HG02588 (cell line): ENCODE data around the gene ORM2.
"Not testable (repeated sequence)": the region's sequence is repeated elsewhere in the genome, so short reads cannot be mapped to it uniquely, and the experiment has no call there.

Experiments
- ATAC-seq: cut with Tn5 transposase; IDR thresholded peaks from one replicate; pipeline ENCODE4 v1.9.1; 2021; ENCODE audit warnings: mild to moderate bottlenecking, moderate library complexity; ENCODE audit not compliant: unreplicated experiment

ORM2 gene

DNA sequence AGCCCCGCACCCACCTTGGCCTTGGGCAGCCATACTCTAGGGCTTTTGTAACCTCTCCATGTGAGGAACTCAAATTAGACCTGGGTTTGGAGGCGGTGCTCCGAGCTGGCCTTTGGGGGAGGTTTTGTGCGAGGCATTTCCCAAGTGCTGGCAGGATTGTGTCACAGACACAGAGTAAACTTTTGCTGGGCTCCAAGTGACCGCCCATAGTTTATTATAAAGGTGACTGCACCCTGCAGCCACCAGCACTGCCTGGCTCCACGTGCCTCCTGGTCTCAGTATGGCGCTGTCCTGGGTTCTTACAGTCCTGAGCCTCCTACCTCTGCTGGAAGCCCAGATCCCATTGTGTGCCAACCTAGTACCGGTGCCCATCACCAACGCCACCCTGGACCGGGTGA is at the start of gene ORM2:
Gene ORM2 (plus strand): TSS at position 245 of the 398 bp plus-strand sequence. CDS start 36 bp downstream, at position 281.
- not testable (repeated sequence) for ATAC-seq

- ATAC-seq: no peak
These were observed 48.8 kb upstream of the ORM2 start for GRCh38 chr9:114280636-114281472.

- no peak for ATAC-seq
These were observed 48.1 kb upstream of the ORM2 start for GRCh38 chr9:114281473-114282103.

DNA sequence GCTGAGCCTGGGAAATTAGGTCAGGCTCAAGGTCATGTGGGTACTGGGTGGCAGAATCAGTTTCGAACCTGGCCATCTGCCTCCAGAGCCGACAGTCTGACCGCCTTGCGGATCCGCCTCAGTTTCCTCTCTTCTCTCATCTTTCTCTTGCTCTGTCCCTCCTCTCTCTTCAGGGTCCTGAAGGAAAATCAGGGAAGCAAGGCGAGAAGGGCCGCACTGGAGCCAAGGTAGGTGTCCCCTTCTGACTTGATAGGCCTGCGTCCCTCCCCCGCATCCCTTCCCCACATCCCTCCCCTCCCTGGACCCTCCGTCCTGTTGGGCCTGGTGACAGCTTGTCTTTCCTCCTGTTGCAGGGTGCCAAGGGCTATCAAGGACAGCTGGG is 47.6 kb upstream of the ORM2 start:
- no peak for ATAC-seq

DNA sequence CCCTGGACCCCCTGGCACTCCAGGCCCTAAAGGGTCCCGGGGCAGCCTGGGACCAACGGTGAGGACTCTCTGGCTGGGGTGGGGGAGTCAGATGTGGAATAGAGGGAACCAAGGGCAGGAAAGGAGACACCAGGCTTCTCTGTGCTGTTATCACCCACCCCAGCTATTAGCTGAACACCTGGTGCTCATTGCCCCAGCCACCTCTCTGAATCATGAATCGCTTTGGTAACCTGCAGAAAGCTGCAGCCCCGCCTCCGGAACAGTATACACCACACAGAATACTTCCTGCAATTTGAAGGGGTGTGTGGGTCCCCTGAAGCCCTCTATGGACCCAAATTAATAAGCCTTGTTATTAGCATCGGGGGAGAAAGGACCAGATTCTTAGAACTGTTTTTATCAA is 47.2 kb upstream of the ORM2 start:
- ATAC-seq: no peak

- no peak for ATAC-seq
These were observed 46.7 kb upstream of the ORM2 start for GRCh38 chr9:114282926-114283325.

DNA sequence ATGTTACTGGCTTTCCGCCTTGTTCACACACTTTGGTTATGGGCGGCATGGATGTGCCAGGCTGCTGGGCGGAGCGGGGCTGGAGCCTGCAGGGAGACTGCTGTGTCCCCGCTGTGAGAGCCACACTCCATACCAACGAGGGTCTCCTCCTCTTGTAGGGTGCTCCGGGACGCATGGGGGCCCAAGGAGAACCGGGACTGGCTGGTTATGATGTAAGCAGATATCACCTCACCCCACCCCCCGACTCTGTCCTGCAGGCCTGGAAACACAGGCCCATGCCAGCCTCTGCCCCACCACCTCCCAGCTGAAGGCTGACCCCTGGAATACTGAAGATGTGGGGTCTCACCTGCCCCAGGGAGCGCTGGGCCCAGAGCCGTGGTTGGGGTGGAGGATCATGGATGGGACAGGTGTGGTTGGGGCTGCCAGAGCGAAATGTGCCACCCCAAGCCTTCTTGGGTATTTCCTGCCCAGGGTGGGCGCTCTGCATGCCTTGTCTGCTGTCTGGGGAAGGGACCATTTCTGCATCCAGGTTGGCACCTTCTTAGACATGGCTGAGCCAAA is 46.0 kb upstream of the ORM2 start:
- no peak for ATAC-seq

- ATAC-seq: no peak
These were observed 45.2 kb upstream of the ORM2 start for GRCh38 chr9:114284316-114285060.

DNA sequence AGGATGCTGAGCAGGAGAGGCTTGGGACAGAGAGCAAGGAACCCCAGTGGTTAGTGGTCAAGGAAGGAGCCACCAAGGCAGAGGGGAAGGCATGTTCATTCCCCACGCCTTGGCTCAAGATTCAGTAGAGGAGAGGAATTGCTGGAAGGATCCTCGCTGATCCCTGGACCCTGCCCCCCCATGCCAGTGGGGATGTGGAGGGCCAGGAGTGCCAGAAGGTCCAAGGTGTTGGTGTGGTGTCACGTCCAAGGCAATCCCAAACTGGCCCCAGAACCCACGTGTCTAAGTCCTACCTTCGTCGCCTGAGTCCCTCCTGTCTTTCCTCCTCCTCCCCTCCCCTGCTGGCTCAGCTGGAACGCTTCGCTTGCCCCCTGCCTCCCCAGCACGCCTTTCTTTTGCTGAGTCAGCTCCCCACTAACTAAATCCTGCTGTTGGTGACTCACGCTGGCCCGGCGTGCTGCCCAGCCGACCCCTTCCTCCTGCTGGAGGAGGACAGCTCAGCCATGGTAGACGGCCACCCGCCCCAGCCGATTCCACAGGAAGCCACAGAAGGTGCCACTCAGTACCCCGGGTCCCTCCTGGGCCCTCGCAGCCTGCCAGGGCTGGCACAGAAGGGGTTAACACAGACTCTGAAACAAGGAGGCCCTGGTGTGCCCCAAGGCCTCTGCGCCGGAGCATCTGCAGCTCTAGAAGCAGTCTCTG is 44.4 kb upstream of the ORM2 start:
- ATAC-seq: no peak

DNA sequence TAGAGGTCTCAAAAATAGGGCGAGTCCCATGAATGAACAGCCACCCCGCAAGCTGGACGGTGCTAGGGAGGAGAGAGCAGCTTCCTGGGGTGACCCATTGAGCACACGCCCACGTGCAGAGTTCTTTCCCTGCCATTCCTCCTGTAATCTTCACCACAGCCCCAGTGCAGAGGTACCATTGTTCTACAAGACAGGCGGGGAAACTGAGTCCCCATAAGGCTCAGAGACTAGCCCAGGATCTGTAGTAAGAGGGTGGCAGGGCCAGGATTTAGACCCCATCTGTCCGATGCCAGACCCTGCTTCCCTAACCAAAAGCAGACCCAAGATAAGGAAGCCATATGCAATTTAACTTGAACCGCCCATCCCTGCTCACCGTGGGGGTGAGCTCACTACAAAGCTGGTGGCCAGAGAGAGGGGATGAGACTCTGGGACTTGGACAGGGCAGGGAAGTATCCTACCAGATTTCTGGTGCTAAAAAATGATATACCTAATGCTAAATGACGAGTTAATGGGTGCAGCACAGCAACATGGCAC is 43.5 kb upstream of the ORM2 start:
- no peak for ATAC-seq

- ATAC-seq: no peak
These were observed 42.5 kb upstream of the ORM2 start for GRCh38 chr9:114287001-114287762.

- ATAC-seq: no peak
These were observed 41.9 kb upstream of the ORM2 start for GRCh38 chr9:114287763-114288192.

DNA sequence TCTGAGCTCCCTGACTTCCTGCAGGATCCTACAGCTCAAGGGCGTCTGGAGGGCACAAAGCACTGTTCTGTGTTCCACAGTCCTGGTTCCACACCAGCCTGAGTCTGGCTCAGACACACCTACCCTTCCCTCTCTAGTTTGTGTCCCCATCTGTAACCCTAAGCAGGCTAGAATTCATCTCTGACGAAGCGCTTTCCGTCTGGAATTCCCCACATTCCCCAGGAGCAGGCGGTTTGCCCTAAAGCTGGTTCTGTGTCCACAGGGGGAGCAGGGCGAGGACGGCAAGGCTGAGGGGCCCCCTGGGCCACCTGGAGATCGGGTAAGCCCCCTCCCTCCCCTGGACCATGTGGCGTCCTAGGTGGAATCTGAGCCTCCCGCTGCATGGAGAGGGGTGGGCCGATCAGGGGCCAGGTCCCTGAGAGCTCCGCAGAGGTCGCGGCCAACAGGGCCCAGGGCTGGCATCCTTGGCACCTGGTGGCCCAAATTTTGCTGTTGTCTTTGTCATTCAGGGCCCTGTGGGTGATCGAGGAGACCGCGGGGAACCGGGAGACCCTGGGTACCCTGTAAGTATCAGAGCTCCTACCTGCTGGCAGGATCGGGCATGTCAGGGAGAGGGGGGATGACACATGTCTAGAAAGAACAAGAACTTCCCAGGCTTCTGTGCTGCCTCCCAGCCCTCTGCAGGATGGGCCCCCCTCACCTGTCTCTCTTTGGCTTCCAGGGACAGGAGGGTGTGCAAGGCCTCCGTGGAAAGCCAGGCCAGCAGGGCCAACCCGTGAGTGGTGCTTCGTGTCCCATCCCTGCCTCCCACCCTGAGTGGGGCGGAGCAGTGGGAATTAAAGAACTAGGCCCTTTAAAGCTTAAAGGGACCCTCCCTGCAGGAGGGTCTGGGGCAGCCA is 41.2 kb upstream of the ORM2 start:
- no peak for ATAC-seq

DNA sequence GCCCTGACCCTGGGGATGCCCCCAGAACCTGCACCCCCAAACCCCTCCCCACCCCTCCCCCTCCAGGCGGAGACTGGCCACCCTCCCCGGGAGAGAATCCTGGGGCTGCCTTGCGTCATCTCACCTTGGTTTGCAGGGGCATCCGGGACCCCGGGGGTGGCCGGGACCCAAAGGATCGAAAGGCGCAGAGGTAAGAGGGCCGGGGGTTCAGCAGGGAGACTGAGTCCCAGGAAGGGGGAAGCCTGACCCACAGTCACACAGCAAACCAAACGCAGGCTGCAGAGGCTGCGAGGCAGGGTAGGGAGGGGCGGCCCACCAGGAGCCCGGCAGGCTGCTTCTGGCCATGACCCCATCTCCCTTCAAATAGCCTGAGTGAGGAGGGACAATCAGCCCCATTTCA is 40.6 kb upstream of the ORM2 start:
- ATAC-seq: no peak

- no peak for ATAC-seq
These were observed 39.8 kb upstream of the ORM2 start for GRCh38 chr9:114289571-114290481.

DNA sequence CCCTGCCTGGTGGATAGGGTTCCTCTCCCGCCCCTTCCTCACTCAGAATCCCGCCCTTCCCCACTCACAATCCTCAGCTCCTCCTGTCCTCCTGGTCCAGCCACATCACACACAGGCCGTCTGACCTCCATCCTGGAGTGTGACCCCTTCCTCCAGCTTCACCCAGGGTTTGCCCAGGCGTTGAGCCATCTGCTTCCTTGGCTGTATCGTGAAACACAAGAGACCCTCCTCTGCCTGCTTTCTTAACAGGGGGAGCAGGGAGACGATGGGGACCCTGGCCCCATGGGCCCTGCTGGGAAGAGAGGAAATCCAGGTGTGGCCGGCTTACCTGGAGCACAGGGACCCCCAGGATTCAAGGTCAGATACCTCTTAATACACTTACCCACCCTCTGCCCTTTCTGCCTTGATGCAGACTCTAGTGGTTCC is 39.1 kb upstream of the ORM2 start:
- ATAC-seq: no peak

- no peak for ATAC-seq
These were observed 38.6 kb upstream of the ORM2 start for GRCh38 chr9:114291064-114291474.
